ENCODE results near the gene MINAR1.

Gene MINAR1

DNA sequence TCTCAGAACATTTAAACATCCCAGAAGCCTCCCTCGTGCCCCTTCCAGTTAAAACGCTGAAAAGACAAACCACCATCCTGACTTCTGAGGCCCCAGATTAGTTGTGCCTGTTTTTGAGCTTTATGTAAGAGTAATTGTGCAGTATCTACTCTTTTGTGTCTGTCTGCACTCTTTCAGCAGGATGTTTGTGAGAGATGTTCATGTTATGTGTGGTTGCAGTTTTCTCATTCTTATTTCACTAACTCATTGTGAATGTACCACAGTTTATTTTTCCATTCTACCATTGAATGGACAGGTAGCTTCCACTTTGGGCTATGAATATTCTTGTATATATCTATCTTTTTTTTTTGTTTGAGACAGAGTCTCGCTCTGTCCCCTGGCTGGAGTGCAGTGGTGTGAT lies 40.3 kb downstream of the MINAR1 start:
- no peak for DNase-seq

GRCh38 chr15:79474252-79474651 lies 42.1 kb downstream of the MINAR1 start:
- no peak for DNase-seq

GRCh38 chr15:79475306-79475705 lies 43.2 kb downstream of the MINAR1 start:
- DNase-seq: peak; percentile 74

DNA sequence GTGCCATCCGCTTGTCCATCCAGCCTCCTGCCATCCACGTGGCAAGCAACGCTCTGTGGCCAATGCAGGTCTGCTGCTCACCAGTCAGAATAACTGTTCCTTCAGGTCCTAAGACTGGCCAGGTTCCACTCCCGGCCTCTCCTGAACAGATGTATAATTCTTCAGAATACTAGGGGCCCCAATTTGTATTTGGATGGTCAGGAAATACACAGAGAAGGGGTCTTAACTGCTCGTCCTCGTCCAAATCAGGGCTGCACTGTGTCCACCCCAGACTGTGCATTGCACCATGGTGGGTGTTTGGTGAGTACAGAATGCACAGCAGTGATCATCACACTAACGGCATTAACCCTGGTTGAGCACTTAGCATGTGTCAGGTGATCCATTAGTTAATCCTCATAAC lies 46.0 kb downstream of the MINAR1 start:
- DNase-seq: no peak

- no peak for DNase-seq
Observed at GRCh38 chr15:79479616-79480015, 47.5 kb downstream of the MINAR1 start.

- DNase-seq: no peak
Observed at GRCh38 chr15:79481793-79482192, 49.7 kb downstream of the MINAR1 start.
